ENCODE results near the gene COL16A1. TPM values are rescaled to one million over a fixed set of nuclear protein-coding genes. Genes with fewer than 3 reads are reported as not detected.

The COL16A1 gene
- total RNA-seq, 4 donors from 2014 or later: 4.3 to 11.4 (median 5.3) TPM

DNA sequence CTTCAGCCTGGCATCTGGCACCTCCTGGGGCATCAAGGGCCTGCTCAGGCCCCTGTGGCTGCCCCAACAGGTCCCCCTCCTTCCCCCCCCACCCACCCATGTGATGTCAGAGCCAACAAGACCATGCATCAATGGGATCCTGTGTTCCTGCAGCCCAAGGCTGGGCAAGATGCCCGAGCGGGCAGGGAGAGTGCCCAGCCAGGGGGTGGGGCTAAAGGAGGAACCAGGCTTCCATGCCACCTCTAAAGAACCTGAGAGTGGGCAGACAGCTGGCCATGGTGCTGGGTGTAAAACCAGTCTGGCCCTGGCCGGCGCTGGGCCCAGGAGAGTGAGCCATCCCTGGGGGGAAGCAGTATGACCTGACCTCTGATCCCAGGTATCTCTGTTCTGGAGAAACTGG is 7.6 kb downstream of the COL16A1 start:
- H3K4me1 ChIP-seq: peaks cover 12 to 18% of the 10 kb centered on the region in 2 donors
- TF ChIP-seq POLR2A (IDR thresholded peaks at IDR 0.05): no peak
- TF ChIP-seq CTCF (IDR thresholded peaks at IDR 0.05 in 4 of 5, conservative IDR thresholded peaks at IDR 0.05 in 1 of 5): no peak
- no peaks in the 10 kb centered on the region for H3K36me3 ChIP-seq
- H3K4me3 ChIP-seq: no peak overlapping the region
- intact Hi-C loops (cut with DNase I; ENCODE audit: low total_unique reads) (no loop called here), in situ Hi-C loops (cut with MboI; ENCODE audit: low sequenced_read_pairs in 4 of 4) (no loop called here)
- ATAC-seq: no peak
- no peak overlapping the region for H3K27ac ChIP-seq
- H3K9me3 ChIP-seq: no peaks in the 10 kb centered on the region
- no peak for DNase-seq
- no peaks in the 10 kb centered on the region for H3K27me3 ChIP-seq

DNA sequence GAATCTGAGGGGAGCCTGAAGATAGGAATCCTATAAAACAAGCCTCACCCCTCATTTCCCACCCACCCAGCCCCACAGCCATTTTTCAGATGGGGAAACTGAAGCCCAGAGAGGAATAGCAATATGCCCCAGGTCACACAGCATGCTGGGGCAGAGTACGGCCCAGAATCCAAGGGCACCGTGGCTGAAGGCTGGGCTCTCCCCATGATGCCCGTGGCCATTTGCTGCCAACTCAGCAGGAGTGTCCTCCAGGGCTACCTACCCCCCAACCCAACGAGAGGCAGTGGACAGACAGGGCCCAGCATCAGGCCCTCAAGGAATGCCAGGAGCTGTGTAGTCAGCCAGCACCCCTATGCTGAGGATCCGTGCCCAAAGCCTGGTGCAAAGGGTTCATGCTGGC is 8.5 kb downstream of the COL16A1 start:
- Histone ChIP-seq H3K4me1 (peaks cover 2 to 9% of the 10 kb centered on the region in 2 donors), H3K27me3 (no peaks in the 10 kb centered on the region), H3K27ac (no peak overlapping the region), H3K36me3 (no peaks in the 10 kb centered on the region), H3K9me3 (no peaks in the 10 kb centered on the region), H3K4me3 (no peak overlapping the region)
- DNase-seq: no peak
- in situ Hi-C loops (cut with MboI; ENCODE audit: low sequenced_read_pairs in 4 of 4) (no loop called here), intact Hi-C loops (cut with DNase I; ENCODE audit: low total_unique reads) (no loop called here)
- ATAC-seq: no peak
- no peak for TF ChIP-seq POLR2A (IDR thresholded peaks at IDR 0.05)
- no peak for TF ChIP-seq CTCF (IDR thresholded peaks at IDR 0.05 in 4 of 5, conservative IDR thresholded peaks at IDR 0.05 in 1 of 5)

- no peak for ATAC-seq
- H3K9me3 ChIP-seq: no peaks in the 10 kb centered on the region
- H3K4me3 ChIP-seq: no peak overlapping the region
- H3K27me3 ChIP-seq: no peaks in the 10 kb centered on the region
- intact Hi-C loops (cut with DNase I; ENCODE audit: low total_unique reads): no loop called here
- H3K27ac ChIP-seq: no peak overlapping the region
- H3K4me1 ChIP-seq: peaks cover 0 to 5% of the 10 kb centered on the region in 2 donors
- in situ Hi-C loops (cut with MboI; ENCODE audit: low sequenced_read_pairs in 4 of 4): no loop called here
- no peak for DNase-seq
- TF ChIP-seq CTCF (IDR thresholded peaks at IDR 0.05 in 4 of 5, conservative IDR thresholded peaks at IDR 0.05 in 1 of 5) (no peak), POLR2A (IDR thresholded peaks at IDR 0.05) (no peak)
- no peaks in the 10 kb centered on the region for H3K36me3 ChIP-seq
Measured at GRCh38 chr1:31694964-31695313, 8.9 kb downstream of the COL16A1 start.

DNA sequence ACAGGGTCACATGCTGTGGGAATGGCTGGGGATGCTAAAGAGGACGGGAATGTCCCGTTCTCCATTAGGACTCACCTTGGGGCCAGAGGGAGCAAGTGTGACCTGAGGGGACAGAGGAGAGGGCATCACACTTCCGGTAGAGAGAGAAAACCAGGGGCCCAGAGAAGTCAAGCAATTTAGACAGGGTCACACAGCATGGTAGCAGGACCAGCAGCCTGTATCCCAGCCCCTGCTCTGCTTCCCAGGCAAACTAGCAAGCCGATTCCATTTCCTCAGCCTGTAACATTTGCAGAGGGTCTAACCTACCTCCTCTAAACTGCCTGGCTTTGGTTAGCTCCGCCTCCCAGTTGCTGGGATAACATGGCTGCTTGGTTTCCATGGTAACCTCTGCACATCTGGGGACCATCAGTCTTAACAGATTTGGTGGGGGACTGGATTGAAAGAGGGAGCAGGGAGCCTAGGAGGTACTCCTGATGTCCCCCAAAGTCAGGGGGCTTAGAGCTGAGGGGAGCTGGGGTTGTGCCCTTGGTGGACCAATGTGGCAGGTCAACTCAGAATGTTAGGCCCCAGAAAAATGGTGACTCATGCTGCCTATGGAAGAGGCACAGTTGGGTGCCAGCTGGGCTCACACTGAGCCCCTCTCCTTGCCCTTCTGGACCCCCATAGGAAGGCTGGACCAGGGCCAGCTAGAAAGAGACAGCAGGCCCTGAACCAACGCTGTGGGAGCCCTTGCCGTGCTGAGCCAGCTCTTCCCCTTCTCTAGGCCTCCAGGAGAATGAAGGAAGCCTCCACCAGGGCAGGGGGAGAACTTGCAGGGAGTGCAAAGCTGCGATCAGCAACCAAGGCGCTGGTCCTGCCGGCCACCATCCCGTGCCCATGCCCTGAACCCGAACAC is 9.5 kb downstream of the COL16A1 start:
- no peak for ATAC-seq
- no peak for TF ChIP-seq POLR2A (IDR thresholded peaks at IDR 0.05)
- no peak for TF ChIP-seq CTCF (IDR thresholded peaks at IDR 0.05 in 4 of 5, conservative IDR thresholded peaks at IDR 0.05 in 1 of 5)
- H3K27me3 ChIP-seq: no peaks in the 10 kb centered on the region
- H3K4me3 ChIP-seq: no peak overlapping the region
- intact Hi-C loops (cut with DNase I; ENCODE audit: low total_unique reads): no loop called here
- no peaks in the 10 kb centered on the region for H3K4me1 ChIP-seq
- no peaks in the 10 kb centered on the region for H3K9me3 ChIP-seq
- no peak for DNase-seq
- in situ Hi-C loops (cut with MboI; ENCODE audit: low sequenced_read_pairs in 4 of 4): no loop called here
- H3K36me3 ChIP-seq: no peaks in the 10 kb centered on the region
- no peak overlapping the region for H3K27ac ChIP-seq

Data from gastrocnemius medialis (tissue), 4 donors.